Esophagus squamous epithelium (tissue), 5 donors: ENCODE results near the gene BICC1. TPM values are rescaled to one million over a fixed set of nuclear protein-coding genes. Genes with fewer than 3 reads are reported as not detected.

Source experiments
- DNase-seq: peaks from one replicate; lab custom pipeline; 2025; lab: John Stamatoyannopoulos, UW
- H3K27ac ChIP-seq, 4 donors: fragments of 200-600 bp; sonication (generic); one replicate each; pipeline ENCODE4 v1.5.1; 2016 to 2019; ENCODE audit warnings: mild to moderate bottlenecking in 1 of 4
- H3K27me3 ChIP-seq, 4 donors: fragments of 200-600 bp; sonication (generic); 1 replicate in 3 of 4; 2 replicates in 1 of 4; pipeline versions ENCODE4 v1.5.1 to v1.6.0; 2017 to 2021; ENCODE audit warnings: antibody characterized with exemption in 1 of 4
- H3K36me3 ChIP-seq, 3 donors: fragments of 200-600 bp; sonication (generic); one replicate each; pipeline ENCODE4 v1.5.1; 2016 to 2019
- H3K4me1 ChIP-seq, 3 donors: fragments of 200-600 bp; sonication (generic); one replicate each; pipeline ENCODE4 v1.5.1; 2017 to 2019
- H3K4me3 ChIP-seq, 4 donors: fragments of 200-600 bp; sonication (generic); 1 replicate in 3 of 4; 2 replicates in 1 of 4; pipeline ENCODE4 v1.5.1; 2016 to 2019; ENCODE audit warnings: mild to moderate bottlenecking in 2 of 4, moderate library complexity in 1 of 4
- H3K9me3 ChIP-seq, 3 donors: fragments of 200-600 bp; sonication (generic); one replicate each; pipeline ENCODE4 v1.5.1; 2016 to 2019
- POLR2A ChIP-seq, 4 donors: fragments of 450-650 bp; IDR thresholded peaks; one replicate each; pipeline ENCODE4 v1.6.1; 2017; ENCODE audit warnings: antibody characterized with exemption in 4 of 4, mild to moderate bottlenecking in 4 of 4, moderate library complexity in 3 of 4
- WGBS, 2 donors: methylation state at CpG; one replicate each; pipeline ENCODE4 v1.1.5; 2018; 5-methylcytosine and 5-hydroxymethylcytosine counted together
- intact Hi-C: fragments of 100-400 bp; cut with DNase I; formaldehyde crosslinking; loops from one replicate; pipeline ENCODE4 v1.15.0; 2022
- total RNA-seq, 4 donors: library from RNA; depleted of rRNA; stranded (reverse); fragments of >200 nt; gene quantifications; one replicate each; pipeline ENCODE4 v1.1.0, GENCODE V29; 2016
- TF ChIP-seq, protein P1 (sequence below), 6 experiments: fragments of 450-650 bp in 4 of 6; fragments of 200-600 bp in 2 of 6; sonication (generic) in 2 of 6; IDR thresholded peaks; one replicate each; pipeline ENCODE4 v1.5.1; 2016 to 2019; ENCODE audit warnings: antibody characterized with exemption in 6 of 6, mild to moderate bottlenecking in 4 of 6, moderate library complexity in 4 of 6
- donor health status: DM: yes; HTN: yes; CAD: no.

Gene BICC1
- total RNA-seq, 4 donors from 2014 or later = 0.11 to 8.2 (median 2.0) TPM

DNA sequence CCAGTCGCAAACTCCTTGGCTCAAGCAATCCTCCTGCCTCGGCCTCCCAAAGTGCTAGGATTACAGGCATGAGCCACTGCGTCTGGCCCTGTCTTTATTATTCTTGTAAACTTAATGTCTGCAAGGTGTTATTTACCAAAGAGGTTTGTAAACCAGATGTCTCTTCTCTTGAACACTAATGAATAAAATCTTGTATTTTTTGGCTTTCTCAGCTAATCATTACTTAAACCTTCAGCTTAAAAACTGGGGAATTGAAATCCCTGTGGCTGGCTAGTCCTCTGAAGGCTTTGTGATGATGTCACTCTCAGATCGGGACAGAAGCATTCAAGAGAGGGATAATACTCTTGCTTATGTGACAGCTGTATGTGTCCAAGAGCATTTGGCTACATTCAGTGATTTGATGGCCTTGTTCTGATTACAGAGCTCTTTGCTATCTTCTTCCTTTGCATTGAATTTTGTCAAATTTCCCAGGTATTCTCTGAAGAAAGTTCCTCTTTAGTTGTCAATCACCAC, 130.3 kb downstream of the BICC1 start:
- Histone ChIP-seq H3K9me3 (no peaks in the 10 kb centered on the region), H3K4me1 (peaks cover 0 to 7% (median 3%) of the 10 kb centered on the region in 3 donors), H3K27me3 (no peaks in the 10 kb centered on the region), H3K4me3 (no peak overlapping the region), H3K36me3 (no peaks in the 10 kb centered on the region), H3K27ac (no peak overlapping the region)
- intact Hi-C loops = no loop called here
- DNase-seq = no peak
- WGBS, 2 donors = 46 to 50% methylated on average over 4 of the region's 4 CpGs
- TF ChIP-seq POLR2A (IDR thresholded peaks at IDR 0.05) = no peak
- TF ChIP-seq, protein P1, sequence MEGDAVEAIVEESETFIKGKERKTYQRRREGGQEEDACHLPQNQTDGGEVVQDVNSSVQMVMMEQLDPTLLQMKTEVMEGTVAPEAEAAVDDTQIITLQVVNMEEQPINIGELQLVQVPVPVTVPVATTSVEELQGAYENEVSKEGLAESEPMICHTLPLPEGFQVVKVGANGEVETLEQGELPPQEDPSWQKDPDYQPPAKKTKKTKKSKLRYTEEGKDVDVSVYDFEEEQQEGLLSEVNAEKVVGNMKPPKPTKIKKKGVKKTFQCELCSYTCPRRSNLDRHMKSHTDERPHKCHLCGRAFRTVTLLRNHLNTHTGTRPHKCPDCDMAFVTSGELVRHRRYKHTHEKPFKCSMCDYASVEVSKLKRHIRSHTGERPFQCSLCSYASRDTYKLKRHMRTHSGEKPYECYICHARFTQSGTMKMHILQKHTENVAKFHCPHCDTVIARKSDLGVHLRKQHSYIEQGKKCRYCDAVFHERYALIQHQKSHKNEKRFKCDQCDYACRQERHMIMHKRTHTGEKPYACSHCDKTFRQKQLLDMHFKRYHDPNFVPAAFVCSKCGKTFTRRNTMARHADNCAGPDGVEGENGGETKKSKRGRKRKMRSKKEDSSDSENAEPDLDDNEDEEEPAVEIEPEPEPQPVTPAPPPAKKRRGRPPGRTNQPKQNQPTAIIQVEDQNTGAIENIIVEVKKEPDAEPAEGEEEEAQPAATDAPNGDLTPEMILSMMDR (IDR thresholded peaks at IDR 0.05) = no peak

DNA sequence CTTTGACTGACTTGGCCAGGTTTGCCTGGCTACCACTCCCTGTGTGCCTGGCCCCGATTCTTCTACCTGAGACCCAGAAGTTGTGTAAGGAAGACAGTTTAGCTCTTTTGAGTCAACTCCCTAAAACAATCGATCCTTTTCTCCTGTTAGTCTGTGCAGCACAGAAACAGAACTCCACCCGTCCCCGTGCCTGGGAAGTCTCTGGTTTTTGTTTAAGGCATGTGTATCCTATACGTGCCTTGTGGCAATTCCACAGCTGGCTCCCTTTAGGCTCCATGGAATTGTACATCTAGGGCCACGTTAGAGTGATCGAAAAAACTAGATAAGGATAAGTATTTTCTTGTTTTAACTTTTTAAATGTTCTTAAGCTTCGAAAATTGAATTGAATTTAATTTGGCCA, 131.6 kb downstream of the BICC1 start:
- H3K27ac ChIP-seq = no peak overlapping the region
- no peaks in the 10 kb centered on the region for H3K36me3 ChIP-seq
- TF ChIP-seq, protein P1 (IDR thresholded peaks at IDR 0.05) = no peak
- TF ChIP-seq POLR2A (IDR thresholded peaks at IDR 0.05) = no peak
- peaks cover 0 to 7% (median 3%) of the 10 kb centered on the region in 3 donors for H3K4me1 ChIP-seq
- WGBS, 2 donors = 68 to 72% methylated on average over 8 of the region's 8 CpGs
- no peak overlapping the region for H3K4me3 ChIP-seq
- no peaks in the 10 kb centered on the region for H3K27me3 ChIP-seq
- intact Hi-C loops = no loop called here
- DNase-seq = no peak
- H3K9me3 ChIP-seq = no peaks in the 10 kb centered on the region

DNA sequence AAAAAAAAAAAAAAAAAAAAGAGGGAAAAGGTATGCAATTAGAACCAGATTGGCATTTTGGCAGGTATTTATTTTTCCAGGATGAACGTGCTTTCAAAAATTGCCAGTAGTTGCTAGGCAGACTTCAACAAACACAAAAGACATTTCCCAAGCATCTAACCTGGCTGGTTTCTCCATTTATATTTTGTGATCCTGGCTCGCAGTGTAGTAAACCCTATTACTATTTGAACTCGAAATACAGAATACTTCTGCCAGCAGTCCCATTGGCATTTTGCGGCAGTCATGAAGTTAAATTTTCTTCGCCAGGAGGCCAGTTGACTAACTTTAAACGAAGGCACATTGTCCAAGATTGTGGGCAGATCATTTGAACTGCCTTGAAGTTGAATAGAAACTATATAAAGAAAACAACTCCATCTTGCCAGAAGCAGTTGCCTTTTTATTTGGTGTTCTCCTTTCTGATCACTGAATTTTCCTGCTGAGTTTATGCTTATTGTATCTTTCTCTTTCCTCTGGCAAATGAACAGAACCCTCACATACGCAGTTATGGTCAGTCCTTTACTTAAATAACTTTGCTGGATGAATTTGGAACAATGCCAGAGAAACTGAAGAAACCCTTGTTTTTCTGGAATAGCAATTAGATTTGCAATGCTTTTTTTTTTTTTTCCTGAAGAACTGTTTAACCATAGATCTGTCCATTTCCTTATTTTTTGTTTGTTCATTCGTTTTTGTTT, 132.9 kb downstream of the BICC1 start:
- TF ChIP-seq, protein P1 (IDR thresholded peaks at IDR 0.05) = no peak
- no peak for TF ChIP-seq POLR2A (IDR thresholded peaks at IDR 0.05)
- intact Hi-C loops = no loop called here
- Histone ChIP-seq H3K27me3 (no peaks in the 10 kb centered on the region), H3K36me3 (no peaks in the 10 kb centered on the region), H3K9me3 (no peaks in the 10 kb centered on the region), H3K4me3 (no peak overlapping the region), H3K4me1 (peaks cover 0 to 7% (median 3%) of the 10 kb centered on the region in 3 donors), H3K27ac (no peak overlapping the region)
- DNase-seq = no peak
- WGBS, 2 donors = 38 to 48% methylated on average over 8 of the region's 8 CpGs

DNA sequence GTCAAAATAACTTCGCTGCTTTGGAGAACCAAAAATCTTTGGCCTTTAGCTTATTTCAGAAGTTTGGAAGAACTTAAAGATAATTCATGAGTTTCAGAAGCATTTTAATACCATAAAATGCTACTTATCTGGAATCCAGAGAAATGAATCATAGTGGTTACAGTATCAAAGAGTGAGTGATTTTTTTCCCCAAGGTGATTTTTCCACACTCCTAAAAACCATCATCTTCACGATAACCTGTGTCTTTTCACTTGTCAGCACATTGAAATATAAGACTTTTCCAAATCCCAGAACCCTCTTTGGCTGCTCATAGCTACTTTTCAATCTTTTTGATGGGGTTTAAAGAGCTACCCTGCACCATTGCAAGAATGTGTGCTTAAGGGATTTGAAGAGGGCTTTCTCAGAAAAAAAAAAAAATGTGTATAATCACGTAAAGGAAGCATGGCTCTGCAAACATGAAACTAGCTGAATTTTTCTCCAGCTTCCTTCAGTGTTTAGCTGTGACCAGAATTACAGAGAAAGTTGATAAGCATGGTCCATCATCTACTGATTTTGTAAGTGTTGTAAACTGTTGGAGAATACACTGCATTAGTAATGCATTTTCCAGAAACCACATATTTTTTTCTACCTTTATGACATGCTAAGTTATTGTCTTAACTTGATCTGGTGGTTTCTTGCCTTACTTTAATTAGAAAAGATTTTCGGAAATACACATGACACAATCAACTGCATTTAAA, 134.9 kb downstream of the BICC1 start:
- DNase-seq = no peak
- H3K4me1 ChIP-seq = peaks cover 0 to 15% (median 0%) of the 10 kb centered on the region in 3 donors
- H3K9me3 ChIP-seq = no peaks in the 10 kb centered on the region
- no peaks in the 10 kb centered on the region for H3K36me3 ChIP-seq
- no peak overlapping the region for H3K4me3 ChIP-seq
- TF ChIP-seq, protein P1 (IDR thresholded peaks at IDR 0.05) = no peak
- TF ChIP-seq POLR2A (IDR thresholded peaks at IDR 0.05) = no peak
- no peaks in the 10 kb centered on the region for H3K27me3 ChIP-seq
- 53 to 65% methylated on average over 4 of the region's 4 CpGs for WGBS, 2 donors
- no peak overlapping the region for H3K27ac ChIP-seq
- intact Hi-C loops = no loop called here

DNA sequence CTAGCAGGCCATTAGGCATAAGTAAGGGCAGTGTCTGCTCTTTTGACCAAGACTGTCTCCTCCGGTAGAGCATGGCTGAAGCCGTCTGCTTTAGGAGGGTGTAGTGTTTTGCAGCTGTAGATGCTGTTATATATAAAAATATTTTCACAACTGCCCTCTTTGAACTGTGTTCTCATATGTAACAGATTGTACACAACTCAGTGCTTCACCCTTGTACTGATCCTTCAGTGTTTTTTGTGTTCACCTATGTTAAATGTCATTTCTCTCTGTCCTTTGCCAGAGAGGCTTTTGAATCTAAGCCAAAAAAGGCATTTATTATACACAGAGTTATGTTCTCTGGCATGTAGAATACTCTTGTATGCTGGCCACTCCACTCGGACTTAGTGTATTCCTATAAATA, 135.5 kb downstream of the BICC1 start:
- intact Hi-C loops = no loop called here
- no peak for TF ChIP-seq POLR2A (IDR thresholded peaks at IDR 0.05)
- TF ChIP-seq, protein P1 (IDR thresholded peaks at IDR 0.05) = no peak

More for the DNA sequence above, 135.5 kb downstream of the BICC1 start:
- 55 to 62% methylated on average over 3 of the region's 3 CpGs for WGBS, 2 donors
- Histone ChIP-seq H3K4me1 (peaks cover 0 to 15% (median 0%) of the 10 kb centered on the region in 3 donors), H3K4me3 (no peak overlapping the region), H3K9me3 (no peaks in the 10 kb centered on the region), H3K27ac (no peak overlapping the region), H3K27me3 (no peaks in the 10 kb centered on the region), H3K36me3 (no peaks in the 10 kb centered on the region)
- DNase-seq = no peak
